Peyer's patch (tissue), 4 donors: ENCODE data around the gene ELFN1.

Experiments used
- CTCF ChIP-seq, 6 experiments: fragments of 450-650 bp in 4 of 6; fragments of 200-600 bp in 2 of 6; sonication (generic) in 1 of 6; IDR thresholded peaks; one replicate each; pipeline ENCODE4 v1.5.1; 2017 to 2019; ENCODE audit warnings: antibody characterized with exemption in 6 of 6, mild to moderate bottlenecking in 3 of 6, moderate library complexity in 1 of 6
- POLR2A ChIP-seq, 2 donors: fragments of 450-650 bp; IDR thresholded peaks; one replicate each; pipeline ENCODE4 v1.5.1; 2017; ENCODE audit warnings: antibody characterized with exemption in 2 of 2, mild to moderate bottlenecking in 2 of 2, moderate library complexity in 2 of 2

DNA sequence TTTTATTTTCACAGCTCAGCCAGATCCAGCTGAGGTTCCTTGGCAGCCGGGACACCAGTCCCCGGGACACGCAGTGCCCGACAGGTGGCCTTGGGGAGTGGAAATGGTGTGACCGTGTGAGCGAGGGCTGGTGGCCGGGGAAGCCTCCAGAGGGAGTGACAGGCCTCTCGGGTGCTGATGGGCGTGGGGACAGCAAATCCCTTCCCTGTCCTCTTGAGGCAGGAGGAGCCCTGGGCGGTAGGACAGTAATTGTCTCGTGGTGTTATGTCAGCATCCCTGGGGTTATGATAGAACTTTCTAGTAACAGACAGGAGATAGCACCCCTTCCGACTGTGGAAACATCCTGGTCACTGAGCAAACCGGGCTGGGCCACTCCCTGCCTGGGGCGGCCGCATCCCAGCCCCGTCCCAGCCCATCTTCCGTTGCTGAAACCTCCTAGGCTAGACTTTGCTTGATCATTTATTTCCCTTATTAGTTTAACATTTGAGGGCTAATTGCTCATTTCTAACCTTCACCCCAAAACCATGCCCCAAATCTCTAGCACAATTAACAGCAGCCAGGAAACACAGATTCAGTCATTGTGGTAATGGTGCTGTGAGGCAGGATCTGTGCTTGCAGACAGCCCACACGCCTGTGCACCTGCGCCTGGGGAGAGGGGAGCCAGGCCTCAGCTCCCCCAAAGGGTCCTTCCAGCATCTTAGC, 63.3 kb downstream of the ELFN1 start:
- TF ChIP-seq CTCF (IDR thresholded peaks at IDR 0.05) (no peak), POLR2A (IDR thresholded peaks at IDR 0.05) (no peak)
